Activated CD8-positive, alpha-beta memory T cell treated with anti-CD3 and anti-CD28 coated beads, Interleukin-2, amount 50 U/mL, for 24 hours (primary cell): ENCODE results near the gene CUTC.
"Not testable (repeated sequence)": the region's sequence is repeated elsewhere in the genome, so short reads cannot be mapped to it uniquely, and the experiment has no call there.

Experiments
- DNase-seq: peaks from one replicate; pipeline ENCODE4 v3.0.0-alpha.2; 2020; ENCODE audit errors: extremely low read depth

Gene CUTC

DNA sequence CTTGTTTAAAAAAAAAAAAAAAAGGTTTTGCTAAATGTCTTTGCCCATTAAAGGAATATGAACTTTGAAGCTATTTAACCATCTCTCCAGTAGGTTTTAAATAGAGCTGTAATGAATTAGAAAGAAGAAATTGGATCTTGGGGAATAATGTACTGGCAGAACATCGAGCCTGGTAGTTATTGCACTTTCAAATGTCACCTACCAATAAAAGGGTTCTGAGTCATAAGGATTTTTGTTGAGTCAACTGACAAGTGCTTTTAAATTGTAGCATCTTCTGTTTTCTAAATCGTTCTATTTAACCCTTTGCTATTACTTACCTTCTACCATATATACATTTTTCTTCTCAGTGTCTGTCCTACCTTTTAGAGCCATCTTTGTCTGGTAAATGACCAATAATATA is 10.7 kb downstream of the CUTC start:
- DNase-seq = no peak

DNA sequence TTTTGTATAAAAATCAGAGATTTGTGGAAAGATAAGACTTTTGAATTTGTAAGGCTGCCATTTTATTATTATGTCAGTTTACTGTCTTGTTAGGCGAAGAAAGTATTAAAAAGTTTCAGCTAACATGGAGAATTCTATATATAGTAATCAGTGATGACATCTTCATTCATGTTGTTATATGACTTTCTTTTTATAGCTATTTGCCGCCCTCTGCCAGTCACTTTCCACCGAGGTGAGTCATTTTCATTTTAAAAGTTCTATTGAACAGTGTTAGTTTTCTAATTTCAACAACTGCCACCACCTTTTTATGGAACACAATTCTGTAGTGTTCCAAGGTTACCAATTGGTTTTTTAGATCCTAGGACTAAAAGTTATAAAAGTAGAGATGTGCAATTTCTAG is 11.8 kb downstream of the CUTC start:
- no peak for DNase-seq

DNA sequence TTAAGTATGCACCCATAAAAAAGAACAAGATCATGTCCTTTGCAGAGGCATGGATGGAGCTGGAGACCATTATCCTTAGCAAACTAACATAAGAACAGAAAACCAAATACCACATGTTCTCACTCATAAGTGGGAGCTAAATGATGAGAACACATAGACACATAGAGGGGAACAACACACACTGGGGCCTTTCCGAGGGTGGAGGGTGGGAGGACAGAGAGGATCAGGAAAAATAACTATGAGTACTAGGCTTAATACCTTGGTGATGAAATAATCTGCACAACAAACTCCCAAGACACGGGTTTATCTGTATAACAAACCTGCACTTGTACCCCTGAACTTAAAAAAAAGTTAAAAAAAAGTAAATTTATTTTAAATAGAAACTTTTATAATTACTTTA is 14.1 kb downstream of the CUTC start:
- DNase-seq = not testable (repeated sequence)

DNA sequence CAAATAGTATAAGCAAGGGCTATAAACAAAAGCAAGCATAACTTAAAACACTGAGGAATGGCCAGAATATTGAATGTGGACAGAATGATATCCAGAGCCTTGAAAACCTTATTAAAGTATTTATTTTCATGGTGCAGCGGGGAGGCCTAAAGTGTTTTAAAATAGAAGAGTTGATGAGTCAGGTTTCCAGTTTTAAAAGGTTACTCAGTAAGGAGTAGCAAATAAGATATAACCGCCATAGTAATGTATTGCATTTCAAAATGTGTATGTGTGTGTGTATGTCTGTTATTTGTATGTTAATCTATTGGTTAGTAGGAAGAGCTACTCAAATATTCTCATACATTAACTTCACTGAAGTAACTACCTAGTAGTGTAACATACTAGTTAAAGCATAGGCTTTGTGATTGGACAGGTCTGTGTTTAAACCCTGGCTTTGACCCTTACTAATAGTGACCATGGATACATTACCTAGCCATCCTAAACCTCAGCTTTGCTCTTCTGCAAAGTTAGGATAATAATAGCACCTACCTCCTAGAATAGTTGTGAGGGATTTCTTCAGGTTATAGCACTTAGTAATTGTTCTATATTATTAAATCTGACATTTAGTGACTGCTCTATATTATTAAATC is 16.9 kb downstream of the CUTC start:
- DNase-seq = no peak

DNA sequence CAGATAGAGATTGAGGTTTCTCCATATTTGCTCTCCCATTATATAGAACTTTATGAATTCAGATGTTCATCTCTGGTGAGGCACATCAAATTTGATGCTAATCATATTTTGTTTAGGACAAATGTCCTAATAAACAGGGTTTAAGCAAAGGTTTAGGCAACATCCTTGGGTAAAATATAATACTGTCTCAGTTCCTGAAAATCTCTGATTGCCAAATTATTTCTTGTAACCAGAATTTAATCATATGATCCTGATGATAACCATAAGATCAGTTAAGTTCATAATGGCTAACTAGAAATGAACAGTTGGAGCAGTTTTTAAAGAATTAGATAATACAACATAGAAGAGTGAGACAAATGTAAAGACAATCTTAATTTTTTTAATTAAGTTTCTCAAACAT is 18.6 kb downstream of the CUTC start:
- DNase-seq = no peak

DNA sequence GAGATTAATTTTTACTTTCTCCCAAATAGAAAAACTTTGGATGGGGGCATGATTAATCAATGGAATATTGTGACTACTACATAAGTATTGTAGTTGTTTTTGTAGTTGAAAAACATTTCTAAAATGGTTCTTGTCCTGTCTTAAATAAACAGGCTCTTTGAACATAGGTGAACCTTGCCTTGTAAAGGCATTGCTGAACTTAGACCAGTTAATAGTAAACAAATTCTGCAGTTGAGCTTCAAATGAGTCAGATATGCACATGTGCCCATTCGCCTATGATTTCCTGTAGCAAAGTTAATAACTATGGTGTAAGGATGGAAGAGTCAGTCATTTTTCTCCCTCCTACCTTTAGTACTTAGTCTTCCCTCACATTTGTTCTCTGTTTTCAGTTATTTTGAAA is 22.6 kb downstream of the CUTC start:
- DNase-seq = no peak

DNA sequence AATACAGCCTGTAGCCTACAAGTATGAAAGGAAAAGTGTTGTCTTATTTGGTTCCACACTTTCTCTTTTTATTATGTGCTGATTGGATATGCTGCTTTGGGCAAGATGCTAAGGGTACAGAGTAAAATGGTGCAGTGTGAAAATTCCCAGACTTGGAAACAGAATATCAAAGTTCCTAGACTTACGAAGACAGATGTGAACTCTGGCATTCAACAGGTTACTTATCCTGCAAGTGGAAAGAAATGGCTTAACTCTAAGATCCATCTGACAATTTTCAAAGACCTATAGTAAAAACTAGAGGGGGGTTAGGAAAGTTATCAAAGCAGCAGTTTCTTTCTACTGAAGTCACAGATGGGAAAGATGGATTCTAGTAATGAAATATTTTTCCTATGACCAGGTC is 24.1 kb downstream of the CUTC start:
- DNase-seq = no peak

DNA sequence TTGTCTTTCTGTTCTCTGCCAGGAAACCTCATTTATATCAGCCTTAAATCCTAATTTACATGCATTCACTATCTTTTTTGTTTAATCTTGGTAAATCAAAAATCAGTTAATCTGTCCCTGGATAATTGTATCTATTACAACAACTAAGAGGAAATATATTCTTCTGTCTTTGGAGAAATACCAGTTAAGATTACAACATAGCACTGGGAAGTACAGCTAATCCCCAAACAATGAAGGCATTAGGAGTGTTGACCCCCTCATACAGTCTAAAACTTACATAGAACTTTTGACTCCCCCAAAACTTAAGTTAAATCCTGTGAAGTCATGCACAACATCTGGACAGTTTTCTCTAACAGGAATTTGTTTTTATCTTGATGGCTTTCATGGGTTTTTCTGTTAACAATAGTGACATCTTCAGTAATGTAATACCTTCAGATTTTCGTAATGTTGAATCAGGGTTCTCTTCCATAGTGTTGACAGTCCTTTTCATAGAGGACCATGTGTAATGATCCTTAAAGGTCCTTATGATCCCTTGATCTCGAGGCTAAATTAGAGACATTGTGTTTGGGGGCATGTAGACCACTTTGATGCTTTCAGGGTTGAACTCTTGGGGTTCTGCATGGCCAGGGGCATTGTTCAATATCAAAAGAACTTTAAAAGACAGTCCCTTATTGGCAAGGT is 26.3 kb downstream of the CUTC start:
- DNase-seq = no peak

DNA sequence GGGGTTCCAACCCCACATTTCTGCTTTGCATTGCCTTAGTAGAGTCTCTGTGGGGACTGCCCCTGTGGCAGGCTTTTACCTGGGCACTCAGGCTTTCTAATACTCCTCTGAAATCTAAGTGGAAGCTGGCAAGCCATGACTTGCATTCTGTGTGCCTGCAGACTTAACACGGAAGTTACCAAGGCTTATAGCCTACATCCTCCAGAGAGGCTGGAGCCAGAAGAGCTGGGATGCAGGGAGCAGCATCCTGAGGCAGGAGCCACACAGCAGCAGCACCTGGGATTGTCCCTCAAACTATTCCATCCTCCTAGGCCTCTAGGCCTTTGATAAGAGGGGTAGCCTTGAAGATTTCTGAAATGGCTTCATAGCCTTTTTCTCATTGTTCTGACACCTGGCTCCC is 28.3 kb downstream of the CUTC start:
- DNase-seq = no peak

DNA sequence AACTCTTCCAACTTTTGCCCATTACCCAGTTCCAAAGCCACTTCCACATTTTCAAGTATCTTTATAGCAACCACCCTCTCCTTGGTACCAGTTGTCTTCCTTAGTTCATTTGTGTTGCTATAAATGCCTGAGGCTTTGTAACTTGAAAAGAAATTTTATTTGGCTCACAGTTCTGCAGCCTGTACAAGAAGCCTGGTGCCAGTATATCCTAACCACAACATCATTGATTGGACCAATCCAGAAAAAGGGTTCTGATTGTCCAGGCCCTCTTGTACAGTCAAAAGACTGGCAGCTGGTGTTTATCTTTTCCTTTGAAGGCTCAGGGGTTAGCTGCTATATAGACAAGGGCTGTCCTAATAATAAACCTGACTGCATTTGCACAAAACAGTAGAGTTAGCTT is 29.3 kb downstream of the CUTC start:
- DNase-seq = no peak

DNA sequence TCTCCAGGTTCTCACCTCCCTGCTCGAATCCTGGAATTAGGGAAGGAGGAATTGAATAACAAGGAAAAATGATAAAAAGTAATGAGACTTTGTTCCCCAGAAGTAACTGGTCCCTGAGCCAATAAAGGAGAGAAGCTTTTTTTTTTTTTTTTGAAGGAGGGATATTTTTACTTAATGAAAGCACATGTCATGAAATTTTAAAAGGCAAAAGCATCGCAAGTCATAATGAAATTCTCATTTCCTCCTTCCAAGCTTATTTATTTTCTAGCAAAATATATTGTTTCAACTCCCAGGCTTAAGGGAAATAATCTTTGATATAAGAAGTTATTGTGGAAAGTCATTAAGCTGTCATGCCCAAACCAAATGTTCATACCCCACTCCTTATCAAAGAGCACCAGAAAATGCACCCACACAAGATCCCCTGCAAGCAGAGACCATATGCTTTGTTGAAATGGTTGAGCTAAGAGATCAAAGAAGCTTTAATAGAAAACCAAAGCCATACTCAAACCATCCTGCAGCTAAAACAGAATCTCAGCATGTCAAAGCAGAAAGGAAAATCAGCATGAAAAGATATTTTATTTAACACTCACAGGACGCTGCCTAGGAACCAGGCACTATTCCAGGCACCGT is 33.8 kb downstream of the CUTC start:
- no peak for DNase-seq

DNA sequence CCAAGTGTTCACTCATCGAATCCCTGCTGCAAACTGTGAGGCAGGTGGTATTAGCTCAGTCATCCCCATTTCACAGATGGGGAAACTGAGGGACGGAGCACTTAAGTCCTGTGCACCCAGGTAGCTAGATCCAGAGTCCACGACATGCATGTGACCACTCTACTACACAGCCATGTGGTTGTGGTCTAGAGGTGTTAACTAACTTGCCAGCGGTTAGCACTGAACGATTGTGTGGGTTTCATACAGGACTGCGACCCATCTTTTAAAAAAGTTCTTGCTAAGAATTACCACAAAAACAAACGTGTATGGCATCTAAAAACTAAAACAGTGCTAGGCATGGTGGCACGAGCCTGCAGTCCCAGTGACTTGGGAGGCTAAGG is 34.3 kb downstream of the CUTC start:
- DNase-seq = no peak

DNA sequence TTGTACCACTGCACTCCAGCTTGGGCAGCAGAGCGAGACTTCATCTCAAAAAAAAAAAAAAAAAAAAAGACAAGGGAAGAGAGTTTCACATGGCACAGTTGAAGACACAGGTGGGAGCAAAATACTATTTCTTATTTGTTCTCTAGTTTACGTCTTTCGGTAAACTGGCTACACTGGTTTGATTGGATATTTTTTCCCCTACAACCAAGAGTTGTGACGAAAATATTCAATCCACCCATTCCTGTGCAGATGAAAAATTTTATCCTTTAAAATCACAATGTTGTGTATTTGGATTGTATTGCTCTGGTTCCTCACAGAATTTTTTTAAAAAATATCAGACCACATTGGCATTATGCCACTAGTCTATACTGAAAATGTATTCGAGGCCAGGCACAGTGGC is 35.9 kb downstream of the CUTC start:
- no peak for DNase-seq

DNA sequence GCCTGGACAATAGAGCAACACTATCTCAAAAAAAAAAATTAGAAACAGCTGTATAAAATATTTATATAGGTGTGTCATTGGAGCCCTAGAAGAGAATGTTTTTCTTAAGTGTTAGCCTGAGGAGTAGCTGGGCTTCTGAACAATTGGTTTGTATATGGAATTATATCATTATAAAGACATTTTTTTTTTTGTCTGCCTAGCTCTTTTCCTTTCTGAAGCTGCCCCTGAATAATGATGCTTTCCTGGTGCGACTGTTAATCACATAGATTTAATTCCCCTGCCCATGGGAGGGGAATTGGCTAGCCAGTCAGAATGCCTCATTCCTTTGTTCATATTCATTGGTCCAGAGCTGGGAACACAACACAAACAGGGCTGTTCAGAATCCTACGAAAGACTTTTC is 36.5 kb downstream of the CUTC start:
- no peak for DNase-seq

DNA sequence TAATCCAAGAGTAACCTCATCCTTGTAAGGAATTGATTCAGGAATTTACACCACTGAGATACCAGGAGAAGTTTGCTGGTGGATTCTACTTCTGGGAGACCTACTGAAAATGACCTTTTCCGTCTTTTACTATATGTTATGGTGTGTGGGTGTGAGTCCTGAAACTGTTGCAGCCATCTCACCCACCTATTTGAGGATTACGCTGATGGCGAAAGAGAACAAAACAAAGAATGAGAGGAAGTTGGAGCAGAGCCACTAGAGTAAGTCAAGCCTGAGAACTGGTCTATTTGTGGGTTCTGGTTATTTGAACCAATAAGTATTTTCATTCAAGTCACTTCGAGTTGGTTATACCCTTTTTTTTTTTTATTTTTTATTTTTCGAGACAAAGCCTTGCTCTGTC is 37.7 kb downstream of the CUTC start:
- DNase-seq = no peak

DNA sequence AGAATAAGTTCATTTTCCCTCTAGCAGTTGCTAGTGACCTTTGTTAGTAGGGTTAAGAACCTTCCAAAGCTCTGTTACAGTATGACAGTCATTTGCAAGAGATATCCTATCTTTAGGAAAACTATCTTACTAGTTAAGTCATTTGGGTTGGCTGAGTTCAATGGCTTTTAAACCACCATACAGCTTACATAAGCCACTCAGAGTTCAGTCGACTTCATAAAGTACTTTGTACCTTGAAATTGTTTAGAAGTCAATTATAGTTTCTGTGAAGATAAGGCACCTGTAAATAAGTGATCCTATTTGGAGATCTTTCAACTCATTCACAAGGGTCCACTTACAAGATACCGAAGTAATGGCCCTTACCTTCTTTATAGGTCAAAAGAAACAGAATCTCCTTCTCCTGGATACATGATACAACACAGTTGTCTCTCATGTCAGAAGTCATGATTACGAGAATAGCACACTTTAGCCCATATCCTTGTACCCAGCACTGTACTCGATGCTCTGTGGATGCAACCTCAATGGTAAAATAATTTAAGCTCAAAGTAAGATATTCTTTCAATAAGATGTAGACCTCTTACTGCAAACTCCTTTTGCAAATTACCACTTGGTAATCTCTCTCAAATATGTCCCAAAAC is 38.5 kb downstream of the CUTC start:
- DNase-seq = no peak

DNA sequence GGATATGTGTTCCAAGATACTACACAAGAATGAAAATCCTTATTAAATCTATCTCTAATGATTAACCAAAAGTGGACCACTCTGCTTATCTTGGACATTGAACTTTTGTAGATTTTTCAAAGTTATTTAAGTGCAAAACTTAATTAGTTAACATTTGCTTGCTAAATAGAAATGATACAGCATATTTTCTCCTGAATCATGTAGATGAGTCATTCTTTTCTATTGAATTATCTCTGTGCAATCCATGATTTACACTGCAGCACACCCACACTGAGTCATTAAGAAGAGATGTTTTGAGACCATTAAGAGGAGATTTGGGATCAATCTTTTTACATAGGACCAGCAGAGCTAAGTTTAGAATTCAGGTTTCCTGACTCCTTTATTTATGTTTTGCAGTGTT is 43.8 kb downstream of the CUTC start:
- DNase-seq = no peak

DNA sequence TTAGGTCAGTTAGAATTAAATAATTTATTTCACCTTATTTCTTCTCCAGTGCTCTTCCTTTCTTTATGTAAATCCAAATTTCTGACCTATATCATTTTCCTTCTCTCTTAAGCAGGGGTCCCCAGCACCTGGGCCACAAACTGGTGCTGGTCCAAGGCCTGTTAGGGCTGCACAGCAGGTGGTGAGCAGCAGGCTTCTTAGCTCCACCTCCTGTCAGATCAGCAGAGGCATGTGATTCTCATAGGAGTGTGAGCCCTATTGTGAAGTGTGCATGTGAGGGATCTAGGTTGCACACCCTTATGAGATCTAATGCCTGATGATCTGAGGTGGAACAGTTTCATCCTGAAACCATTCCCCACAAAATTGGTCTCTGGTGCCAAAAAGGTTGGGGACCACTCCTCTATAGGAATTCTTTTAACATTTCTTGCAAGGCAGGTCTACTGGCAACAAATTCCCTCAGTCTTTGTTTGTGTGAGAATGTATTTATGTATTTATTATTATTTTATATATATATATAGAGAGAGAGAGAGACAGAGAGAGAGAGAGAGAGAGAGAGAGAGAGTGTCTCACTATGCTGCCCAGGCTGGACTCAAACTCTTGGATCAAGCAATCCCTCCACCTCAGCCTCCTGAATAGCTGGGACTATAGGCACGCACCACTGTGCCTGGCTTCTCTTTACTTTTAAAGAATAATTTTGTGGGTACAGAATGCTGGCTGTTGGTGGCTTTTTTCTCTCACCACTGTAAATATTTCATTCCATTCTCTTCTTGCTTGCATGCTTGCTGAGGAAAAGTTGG is 46.1 kb downstream of the CUTC start:
- no peak for DNase-seq

DNA sequence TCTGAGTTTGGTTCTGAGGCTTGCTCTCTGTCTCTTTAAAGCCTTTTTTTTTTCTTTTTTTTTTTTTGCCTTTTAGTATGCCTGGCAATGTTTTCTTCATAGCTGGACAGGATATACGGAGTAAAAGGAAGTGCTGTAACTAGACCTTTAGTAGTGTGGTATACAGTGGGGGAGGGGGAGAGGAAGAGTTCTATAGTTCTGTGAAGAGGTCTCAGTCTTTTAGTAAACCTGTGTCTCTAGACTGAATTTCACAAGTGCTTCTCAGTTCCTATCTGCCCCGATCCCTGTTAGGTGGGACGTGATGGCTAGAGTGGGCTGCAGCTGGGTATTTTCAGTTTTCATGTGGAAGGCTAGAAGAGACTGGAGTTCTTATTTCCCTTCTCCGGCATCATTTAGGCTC is 47.3 kb downstream of the CUTC start:
- DNase-seq = no peak

DNA sequence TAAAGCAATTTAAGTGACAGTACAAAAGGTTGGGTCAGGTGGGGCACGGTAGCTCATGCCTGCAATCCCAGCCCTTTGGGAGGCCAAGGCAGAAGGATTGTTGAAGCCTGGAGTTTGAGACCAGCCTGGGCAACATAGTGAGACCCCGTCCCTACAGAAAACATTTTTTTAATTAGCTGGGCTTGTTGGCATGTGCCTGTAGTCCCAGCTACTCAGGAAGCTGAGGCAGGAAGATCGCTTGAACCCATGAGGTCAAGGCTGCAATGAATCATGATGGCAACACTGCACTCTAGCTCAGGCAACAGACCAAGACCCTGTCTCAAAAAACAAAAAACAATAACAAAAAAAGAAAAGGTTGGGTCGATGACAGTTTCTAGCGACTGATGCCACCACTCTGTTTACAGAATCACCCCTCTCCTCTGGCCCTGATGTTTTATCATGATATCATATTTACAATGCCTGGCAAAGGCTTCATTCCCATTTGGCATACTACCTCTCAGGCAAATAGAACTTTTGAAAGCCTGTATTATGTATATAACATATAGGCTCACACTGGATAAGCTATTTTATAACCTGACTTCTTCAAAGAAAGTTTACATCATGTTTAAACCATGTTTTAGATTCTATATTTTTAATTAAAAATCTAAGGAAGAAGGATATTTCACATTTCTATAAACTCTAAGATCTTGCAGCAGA is 49.8 kb downstream of the CUTC start:
- no peak for DNase-seq

DNA sequence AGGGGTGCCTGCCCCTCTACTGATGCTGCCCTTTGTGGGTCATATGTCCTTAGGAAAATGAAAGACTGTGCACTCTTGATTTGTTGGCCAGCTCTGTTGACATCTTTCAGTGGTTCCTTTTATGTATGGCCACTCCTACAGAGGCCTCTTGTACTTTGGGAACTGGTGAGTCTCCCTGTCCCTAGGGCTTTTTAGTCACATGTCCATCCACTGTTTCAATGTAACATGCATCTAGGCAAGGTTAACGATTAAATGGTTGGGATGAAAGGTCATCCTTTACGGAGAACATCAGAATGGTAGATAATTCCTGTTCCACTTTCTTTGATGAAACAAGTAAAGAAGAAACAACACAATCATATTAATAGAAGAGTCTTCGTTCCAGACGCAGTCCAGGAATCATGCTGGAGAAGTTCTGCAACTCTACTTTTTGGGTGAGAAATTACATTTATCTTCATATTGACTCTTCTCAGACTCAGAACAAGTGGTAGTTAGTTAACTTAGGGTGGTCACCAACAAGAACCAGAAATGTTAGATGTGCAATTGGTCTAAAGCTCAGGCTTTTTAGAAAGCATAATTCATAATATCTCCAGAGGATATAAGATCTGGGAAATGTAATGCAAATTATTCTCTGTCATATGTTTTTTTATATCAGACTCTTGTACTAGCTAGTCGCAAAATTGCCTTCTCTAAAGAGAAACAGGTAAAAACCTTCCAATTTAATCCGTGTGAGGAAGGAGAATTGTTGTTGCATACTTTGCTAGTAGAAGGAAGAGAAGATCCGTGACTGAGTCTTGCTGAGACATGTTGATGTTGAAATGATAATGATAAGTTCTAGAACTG is 50.6 kb downstream of the CUTC start, which contains the start of gene ABCC2:
Gene ABCC2, plus strand, starts transcription at position 194 of the 840 bp plus-strand sequence. Its CDS starts 205 bp downstream, at position 399.
- no peak for DNase-seq
